Measurements from ENCODE around the gene IL5.

The IL5 gene

DNA sequence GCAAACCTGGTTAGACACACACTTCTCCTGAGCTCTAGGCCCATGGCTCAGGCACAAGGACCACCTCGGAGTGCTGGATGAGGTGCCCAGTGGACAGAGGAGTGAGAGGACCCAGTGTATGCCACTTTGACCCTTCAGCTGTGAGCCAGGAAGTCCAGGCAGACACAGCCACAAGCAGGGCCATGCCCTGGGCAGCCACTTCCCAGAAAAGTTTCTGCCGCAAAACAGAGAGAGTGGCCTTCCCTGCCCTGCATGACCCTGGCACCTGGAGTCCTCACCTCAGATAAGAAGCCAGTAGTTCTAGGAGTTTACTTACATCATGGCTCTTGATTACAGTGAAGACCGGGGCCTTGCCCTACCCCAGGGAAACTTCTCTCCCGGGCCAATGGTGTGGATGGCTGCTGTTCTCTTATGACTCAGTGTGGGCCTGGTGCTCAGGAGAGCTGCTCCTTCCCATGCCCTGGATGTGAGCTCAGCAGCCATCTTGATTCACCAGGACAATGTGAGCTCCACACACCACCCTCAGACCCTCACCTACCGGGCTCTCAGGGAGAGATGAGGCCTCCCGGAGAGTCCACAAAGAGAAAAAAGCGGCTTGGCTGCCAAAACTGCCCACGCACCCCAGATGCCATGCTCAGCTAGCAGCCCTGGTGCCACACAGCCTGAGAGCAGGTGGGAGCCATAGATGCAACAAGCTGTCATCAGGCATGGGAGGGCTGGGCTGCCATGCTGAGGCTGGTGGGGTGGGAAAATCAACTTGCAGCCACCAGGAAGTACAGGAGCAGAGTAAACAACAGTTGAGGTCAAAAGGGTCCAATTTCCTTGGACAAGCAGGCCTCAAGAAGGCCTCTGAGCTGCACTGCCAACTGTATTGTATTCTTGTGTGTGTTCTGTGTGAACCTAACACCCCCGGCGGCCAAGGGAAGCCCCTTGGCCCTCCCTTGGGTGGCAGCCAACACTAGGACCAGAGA lies 41.1 kb downstream of the IL5 start:
- no peaks in the 10 kb centered on the region for H3K79me2 ChIP-seq
- H3K27ac ChIP-seq, result no peak overlapping the region
- H3K9ac ChIP-seq, result no peak overlapping the region
- peaks cover 14% of the 10 kb centered on the region for H3K4me1 ChIP-seq
- no peak overlapping the region for H3K4me2 ChIP-seq (ENCODE audit: low read length)
- no peaks in the 10 kb centered on the region for H3K27me3 ChIP-seq (ENCODE audit: control insufficient read depth, insufficient read depth, low read length)
- no peaks in the 10 kb centered on the region for H3K9me3 ChIP-seq (ENCODE audit: control insufficient read depth, low read length)
- no peak overlapping the region for H2AFZ ChIP-seq
- no peak overlapping the region for H3K4me3 ChIP-seq (ENCODE audit: low read depth, low read length)
- TF ChIP-seq, protein P1, sequence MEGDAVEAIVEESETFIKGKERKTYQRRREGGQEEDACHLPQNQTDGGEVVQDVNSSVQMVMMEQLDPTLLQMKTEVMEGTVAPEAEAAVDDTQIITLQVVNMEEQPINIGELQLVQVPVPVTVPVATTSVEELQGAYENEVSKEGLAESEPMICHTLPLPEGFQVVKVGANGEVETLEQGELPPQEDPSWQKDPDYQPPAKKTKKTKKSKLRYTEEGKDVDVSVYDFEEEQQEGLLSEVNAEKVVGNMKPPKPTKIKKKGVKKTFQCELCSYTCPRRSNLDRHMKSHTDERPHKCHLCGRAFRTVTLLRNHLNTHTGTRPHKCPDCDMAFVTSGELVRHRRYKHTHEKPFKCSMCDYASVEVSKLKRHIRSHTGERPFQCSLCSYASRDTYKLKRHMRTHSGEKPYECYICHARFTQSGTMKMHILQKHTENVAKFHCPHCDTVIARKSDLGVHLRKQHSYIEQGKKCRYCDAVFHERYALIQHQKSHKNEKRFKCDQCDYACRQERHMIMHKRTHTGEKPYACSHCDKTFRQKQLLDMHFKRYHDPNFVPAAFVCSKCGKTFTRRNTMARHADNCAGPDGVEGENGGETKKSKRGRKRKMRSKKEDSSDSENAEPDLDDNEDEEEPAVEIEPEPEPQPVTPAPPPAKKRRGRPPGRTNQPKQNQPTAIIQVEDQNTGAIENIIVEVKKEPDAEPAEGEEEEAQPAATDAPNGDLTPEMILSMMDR (IDR thresholded peaks at IDR 0.05), result no peak
- no peaks in the 10 kb centered on the region for H3K36me3 ChIP-seq (ENCODE audit: control insufficient read depth, insufficient read depth, low read length)

DNA sequence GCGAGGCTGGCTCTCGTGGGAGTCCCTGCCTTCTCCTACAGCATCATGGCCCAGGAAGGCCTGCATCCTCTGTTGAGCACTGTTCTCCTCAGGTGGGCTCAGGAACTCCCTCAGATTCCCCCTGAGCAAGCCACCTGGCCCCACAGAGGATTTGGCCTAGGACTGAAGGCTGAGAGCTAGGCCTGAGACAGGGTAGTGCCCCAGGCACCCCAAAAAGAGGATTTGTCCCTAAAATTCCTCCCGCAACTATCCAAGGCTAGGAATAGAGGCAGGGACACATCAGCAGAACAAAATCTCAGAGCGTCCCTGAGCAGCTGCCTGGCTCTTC lies 41.7 kb downstream of the IL5 start:
- H3K4me2 ChIP-seq (ENCODE audit: low read length), result no peak overlapping the region
- no peaks in the 10 kb centered on the region for H3K36me3 ChIP-seq (ENCODE audit: control insufficient read depth, insufficient read depth, low read length)
- H3K9ac ChIP-seq, result no peak overlapping the region
- TF ChIP-seq, protein P1 (IDR thresholded peaks at IDR 0.05), result no peak
- H3K4me3 ChIP-seq (ENCODE audit: low read depth, low read length), result no peak overlapping the region
- no peaks in the 10 kb centered on the region for H3K9me3 ChIP-seq (ENCODE audit: control insufficient read depth, low read length)
- H3K27me3 ChIP-seq (ENCODE audit: control insufficient read depth, insufficient read depth, low read length), result no peaks in the 10 kb centered on the region
- H2AFZ ChIP-seq, result no peak overlapping the region
- peaks cover 14% of the 10 kb centered on the region for H3K4me1 ChIP-seq
- no peak overlapping the region for H3K27ac ChIP-seq
- H3K79me2 ChIP-seq, result no peaks in the 10 kb centered on the region

DNA sequence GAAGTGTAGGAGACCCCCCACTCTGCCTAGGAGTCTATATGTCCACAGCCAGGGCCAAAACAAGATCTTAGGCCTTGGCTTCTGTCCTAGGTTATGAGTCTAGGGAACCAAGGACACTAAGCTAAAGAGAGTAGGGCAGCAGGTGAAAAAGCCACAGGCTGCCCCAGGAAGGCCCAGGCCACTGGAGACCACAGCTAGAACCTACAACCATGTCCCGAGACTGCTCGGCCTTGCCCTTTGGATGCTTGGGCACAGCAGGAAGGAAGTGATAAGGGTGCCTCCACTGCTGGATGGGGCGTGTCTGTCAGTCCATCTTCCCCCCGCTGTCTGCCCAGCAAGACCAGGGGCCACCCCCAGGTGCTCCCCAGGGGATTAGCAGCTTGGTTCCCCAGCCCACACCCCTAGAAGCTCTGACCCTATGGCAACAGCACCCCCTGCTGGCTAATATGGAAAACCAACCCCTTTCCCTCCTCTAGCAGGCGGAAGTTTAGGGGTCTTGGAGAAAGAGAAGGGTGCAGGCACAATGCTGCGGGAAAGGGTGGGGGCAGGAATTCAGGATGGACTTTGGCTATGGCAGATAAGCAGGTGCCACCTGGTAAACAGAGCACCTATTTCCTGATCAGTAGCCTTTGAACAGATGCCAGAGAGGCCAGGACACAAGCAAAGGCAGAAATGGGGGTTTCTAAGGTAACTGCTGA lies 42.2 kb downstream of the IL5 start:
- H3K4me2 ChIP-seq (ENCODE audit: low read length), result no peak overlapping the region
- H3K4me1 ChIP-seq, result peaks cover 14% of the 10 kb centered on the region
- TF ChIP-seq, protein P1 (IDR thresholded peaks at IDR 0.05), result peak; percentile 91
- no peak overlapping the region for H2AFZ ChIP-seq
- peak overlapping the region; percentile 34 for H3K27ac ChIP-seq
- H3K9ac ChIP-seq, result no peak overlapping the region
- no peak overlapping the region for H3K4me3 ChIP-seq (ENCODE audit: low read depth, low read length)
- no peaks in the 10 kb centered on the region for H3K9me3 ChIP-seq (ENCODE audit: control insufficient read depth, low read length)
- no peaks in the 10 kb centered on the region for H3K27me3 ChIP-seq (ENCODE audit: control insufficient read depth, insufficient read depth, low read length)
- no peaks in the 10 kb centered on the region for H3K36me3 ChIP-seq (ENCODE audit: control insufficient read depth, insufficient read depth, low read length)
- H3K79me2 ChIP-seq, result no peaks in the 10 kb centered on the region

DNA sequence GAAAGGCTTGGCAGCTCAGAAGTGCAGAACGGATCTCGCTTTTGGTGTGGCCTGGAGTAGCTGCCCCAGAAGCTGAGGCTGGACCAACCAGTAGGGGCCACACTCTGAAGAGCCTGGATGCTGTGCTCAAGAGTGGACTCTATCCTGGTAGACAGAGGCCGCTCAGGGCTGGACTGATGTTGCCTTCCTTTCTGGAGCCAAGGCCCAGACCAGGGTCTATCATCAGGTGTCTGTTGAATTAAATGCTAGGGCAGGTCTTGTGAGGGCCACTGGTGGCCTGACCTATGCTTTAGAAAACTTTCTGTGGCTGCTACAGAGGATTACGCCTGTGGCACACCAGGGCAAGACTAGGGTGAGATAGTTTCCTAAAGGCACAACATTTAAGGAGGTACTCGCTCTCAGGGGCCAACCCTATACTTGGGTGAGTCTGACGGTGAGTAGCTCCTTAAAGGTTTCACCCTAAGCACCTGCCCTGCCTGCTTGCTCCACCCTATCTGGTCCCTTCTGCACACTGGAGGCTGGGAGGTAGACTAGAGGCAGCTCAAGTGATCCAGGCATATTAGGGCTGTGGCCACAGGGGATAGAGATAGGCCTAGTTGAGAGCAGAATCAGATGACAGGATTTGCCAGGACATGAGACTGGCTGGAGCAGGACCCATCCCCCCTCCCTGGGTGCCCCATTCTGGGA lies 42.9 kb downstream of the IL5 start:
- Histone ChIP-seq H3K4me1 (peaks cover 14% of the 10 kb centered on the region), H3K27ac (no peak overlapping the region)

More for the DNA sequence above, 42.9 kb downstream of the IL5 start:
- no peak overlapping the region for H3K9ac ChIP-seq
- TF ChIP-seq, protein P1 (IDR thresholded peaks at IDR 0.05), result no peak
- no peaks in the 10 kb centered on the region for H3K36me3 ChIP-seq (ENCODE audit: control insufficient read depth, insufficient read depth, low read length)
- no peak overlapping the region for H3K4me2 ChIP-seq (ENCODE audit: low read length)
- H2AFZ ChIP-seq, result no peak overlapping the region
- H3K9me3 ChIP-seq (ENCODE audit: control insufficient read depth, low read length), result no peaks in the 10 kb centered on the region
- no peaks in the 10 kb centered on the region for H3K27me3 ChIP-seq (ENCODE audit: control insufficient read depth, insufficient read depth, low read length)
- H3K4me3 ChIP-seq (ENCODE audit: low read depth, low read length), result no peak overlapping the region
- no peaks in the 10 kb centered on the region for H3K79me2 ChIP-seq
